BJ (cell line): ENCODE data around the gene KIAA1671. TPM values are rescaled to one million over a fixed set of nuclear protein-coding genes. Genes with fewer than 3 reads are reported as not detected.

Source experiments
- CTCF ChIA-PET: fragments of 350-600 bp; formaldehyde crosslinking; extraction: SDS; loops from one replicate; lab custom pipeline; 2021; ENCODE audit warnings: antibody characterized with exemption, inconsistent platforms; lab: Yijun Ruan, JAX
- POLR2A ChIA-PET: fragments of 300-600 bp; sonication (Branson Sonifier 250); formaldehyde crosslinking; extraction: SDS; loops from one replicate; lab custom pipeline; 2021; ENCODE audit warnings: antibody characterized with exemption; lab: Charles Lee
- DNase-seq: peaks from one replicate; pipeline ENCODE4 v3.0.0-alpha.2; 2011; ENCODE audit warnings: low read depth
- H3K27me3 ChIP-seq: 2 replicates; pipeline ENCODE4 v1.6.0; 2011; ENCODE audit warnings: low read length; ENCODE audit not compliant: control insufficient read depth, insufficient read depth
- H3K36me3 ChIP-seq: 2 replicates; pipeline ENCODE4 v1.5.1; 2011; ENCODE audit warnings: low read length; ENCODE audit not compliant: control insufficient read depth, insufficient read depth
- H3K4me3 ChIP-seq: 2 replicates; pipeline ENCODE4 v1.5.1; 2011; ENCODE audit warnings: low read depth, mild to moderate bottlenecking, control low read depth, low read length
- polyA plus RNA-seq: library from polyadenylated mRNA; depleted of rRNA; stranded (reverse); fragments of >200 nt; gene quantifications from 2 replicates; pipeline ENCODE4 v1.2.3, GENCODE V29; 2011
- TF ChIP-seq, protein P1 (sequence below): IDR thresholded peaks from 2 replicates; pipeline ENCODE4 v1.5.1; 2011; ENCODE audit warnings: low read depth, mild to moderate bottlenecking, control low read depth, inconsistent platforms, low read length, moderate library complexity; ENCODE audit not compliant: insufficient read depth

Gene KIAA1671
- polyA plus RNA-seq, 1 experiment, result 0.11 TPM

DNA sequence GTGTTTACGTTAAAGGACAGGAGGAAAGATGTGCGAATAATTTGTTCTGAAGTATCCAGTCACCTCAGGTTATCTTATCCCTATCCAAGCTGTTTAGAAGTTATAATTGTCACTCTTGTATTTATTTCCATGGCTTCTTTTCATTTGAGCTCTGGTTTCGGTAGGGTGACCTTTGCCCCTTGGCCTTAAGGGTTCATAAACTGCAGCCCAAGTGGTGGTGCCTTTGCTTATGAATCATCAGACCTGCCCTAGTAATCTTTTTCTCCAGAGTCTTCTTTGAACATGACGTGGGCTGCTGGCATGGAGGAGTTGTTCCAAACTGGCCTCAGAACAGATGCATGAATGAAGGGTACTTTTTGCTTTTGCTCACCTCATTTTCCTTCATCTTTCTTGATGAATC is 240.6 kb downstream of the KIAA1671 start:
- Histone ChIP-seq H3K27me3 (no peaks in the 10 kb centered on the region), H3K4me3 (no peak overlapping the region), H3K36me3 (no peaks in the 10 kb centered on the region)
- ChIA-PET CTCF (interaction anchor here (3.6 kb wide), 1 partner anchor 9 kb away, joined by 13 read pairs; no protein-coding TSS in a partner anchor), POLR2A (no interaction called here)
- no peak for DNase-seq
- TF ChIP-seq, protein P1, sequence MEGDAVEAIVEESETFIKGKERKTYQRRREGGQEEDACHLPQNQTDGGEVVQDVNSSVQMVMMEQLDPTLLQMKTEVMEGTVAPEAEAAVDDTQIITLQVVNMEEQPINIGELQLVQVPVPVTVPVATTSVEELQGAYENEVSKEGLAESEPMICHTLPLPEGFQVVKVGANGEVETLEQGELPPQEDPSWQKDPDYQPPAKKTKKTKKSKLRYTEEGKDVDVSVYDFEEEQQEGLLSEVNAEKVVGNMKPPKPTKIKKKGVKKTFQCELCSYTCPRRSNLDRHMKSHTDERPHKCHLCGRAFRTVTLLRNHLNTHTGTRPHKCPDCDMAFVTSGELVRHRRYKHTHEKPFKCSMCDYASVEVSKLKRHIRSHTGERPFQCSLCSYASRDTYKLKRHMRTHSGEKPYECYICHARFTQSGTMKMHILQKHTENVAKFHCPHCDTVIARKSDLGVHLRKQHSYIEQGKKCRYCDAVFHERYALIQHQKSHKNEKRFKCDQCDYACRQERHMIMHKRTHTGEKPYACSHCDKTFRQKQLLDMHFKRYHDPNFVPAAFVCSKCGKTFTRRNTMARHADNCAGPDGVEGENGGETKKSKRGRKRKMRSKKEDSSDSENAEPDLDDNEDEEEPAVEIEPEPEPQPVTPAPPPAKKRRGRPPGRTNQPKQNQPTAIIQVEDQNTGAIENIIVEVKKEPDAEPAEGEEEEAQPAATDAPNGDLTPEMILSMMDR, result no peak

DNA sequence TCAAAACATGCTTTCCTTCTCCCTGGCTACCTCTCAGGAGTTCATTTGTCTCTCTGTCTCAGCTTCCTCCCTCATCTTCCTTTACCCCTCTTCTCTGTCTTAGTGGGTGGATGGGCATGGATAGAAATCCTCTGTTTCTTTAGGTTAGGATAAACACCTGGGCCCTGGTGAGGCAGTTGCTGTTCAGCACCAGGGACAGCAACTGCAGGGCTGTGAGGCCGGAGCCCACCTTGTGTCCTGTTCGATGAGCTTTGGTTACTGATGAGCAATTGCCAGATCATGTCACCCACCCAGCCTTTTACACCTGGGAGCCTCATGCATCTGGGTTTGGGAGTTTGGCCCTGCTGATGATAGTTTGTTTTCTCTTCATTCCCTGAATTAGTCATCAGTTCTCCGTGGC is 241.0 kb downstream of the KIAA1671 start:
- H3K27me3 ChIP-seq, result no peaks in the 10 kb centered on the region
- ChIA-PET CTCF (interaction anchor here (3.6 kb wide), 1 partner anchor 8 kb away, joined by 13 read pairs; no protein-coding TSS in a partner anchor), POLR2A (no interaction called here)
- DNase-seq, result no peak
- H3K36me3 ChIP-seq, result no peaks in the 10 kb centered on the region
- TF ChIP-seq, protein P1, result no peak
- no peak overlapping the region for H3K4me3 ChIP-seq

DNA sequence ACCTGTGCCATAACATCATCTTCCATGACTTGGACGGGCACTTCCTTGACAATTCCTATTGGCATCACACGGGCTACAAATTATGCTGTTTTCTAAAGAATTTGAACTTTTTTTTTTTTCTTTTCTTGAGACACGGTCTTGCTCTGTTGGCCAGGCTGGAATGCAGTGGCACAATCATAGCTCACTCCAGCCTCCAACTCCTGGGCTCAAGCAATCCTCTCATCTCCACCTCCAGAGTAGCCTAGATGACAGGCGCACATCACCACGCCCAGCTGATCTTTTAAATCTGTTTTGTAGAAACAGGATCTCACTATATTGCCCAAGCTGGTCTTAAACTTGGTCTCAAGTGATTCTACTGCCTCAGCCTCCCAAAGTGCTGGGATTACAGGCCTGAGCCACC is 243.8 kb downstream of the KIAA1671 start:
- no peak for DNase-seq
- TF ChIP-seq, protein P1, result no peak
- ChIA-PET CTCF (no interaction called here), POLR2A (no interaction called here)
- Histone ChIP-seq H3K36me3 (no peaks in the 10 kb centered on the region), H3K27me3 (no peaks in the 10 kb centered on the region), H3K4me3 (no peak overlapping the region)

DNA sequence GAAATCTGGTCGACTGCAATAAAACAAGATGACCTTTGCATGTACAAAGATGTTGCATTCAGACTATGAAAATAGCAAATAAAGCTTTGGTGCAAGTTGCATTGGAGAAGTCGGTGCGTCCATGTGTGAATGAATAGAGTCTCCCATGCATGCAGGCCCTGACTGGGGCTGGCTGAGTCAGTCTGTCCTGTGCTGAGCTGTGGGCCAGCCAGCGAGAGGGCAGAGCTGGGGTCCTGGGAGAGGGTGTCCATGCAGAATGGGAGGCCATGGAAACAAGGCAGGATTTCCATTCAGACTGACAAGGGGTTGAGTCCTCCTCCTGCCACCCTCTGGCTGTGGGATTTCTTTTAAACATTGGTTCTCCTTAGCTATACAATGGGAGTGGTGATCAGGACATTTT is 244.8 kb downstream of the KIAA1671 start:
- Histone ChIP-seq H3K4me3 (no peak overlapping the region), H3K27me3 (no peaks in the 10 kb centered on the region), H3K36me3 (no peaks in the 10 kb centered on the region)
- POLR2A ChIA-PET, result no interaction called here
- TF ChIP-seq, protein P1, result no peak
- CTCF ChIA-PET, result interaction anchor here (0.7 kb wide), 1 partner anchor 303 kb away, joined by 3 read pairs; no protein-coding TSS in a partner anchor
- DNase-seq, result no peak

DNA sequence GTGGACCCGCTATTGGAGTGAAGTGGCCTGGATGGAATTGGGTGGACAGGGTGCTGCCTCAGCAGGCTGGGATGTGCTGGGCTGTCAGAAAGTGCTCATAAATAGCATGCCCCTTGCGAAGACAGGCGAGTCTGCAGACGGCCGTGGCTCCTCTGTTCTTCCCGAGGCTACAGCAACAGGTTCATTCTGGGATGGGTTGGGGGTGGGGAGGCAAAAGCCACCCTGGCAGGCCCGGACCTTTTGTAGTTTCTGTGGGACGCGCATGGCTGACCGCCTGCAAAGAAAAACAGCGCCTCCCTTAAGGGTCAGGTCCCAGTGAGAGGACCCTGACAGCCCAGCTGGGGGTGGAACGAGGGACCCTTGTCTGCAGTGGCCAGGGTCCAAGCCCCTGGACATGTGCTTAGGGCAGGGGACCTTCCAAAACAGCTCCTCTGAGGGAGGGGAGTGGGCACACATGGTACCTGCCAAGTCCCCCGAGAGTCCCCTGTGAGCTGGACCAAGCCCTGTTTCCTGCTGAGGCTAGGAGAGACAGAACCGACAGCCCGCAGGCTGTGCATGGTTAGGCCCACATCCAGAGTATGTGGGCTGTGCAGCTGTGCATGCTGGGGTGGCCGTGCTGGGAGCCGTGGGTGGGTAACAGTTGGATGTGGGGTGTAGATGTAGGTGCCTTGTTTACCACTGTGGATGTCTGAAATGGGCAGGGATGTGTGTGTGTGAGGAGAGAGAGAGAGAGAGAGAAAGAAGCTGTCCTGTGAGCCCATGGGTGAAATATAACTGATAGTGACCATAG is 247.4 kb downstream of the KIAA1671 start, which contains the start of gene CRYBB3:
Gene CRYBB3, plus strand, starts transcription at position 128 of the 790 bp plus-strand sequence. CDS start 1,539 bp downstream, outside the sequence.
- ChIA-PET CTCF (interaction anchor here (0.9 kb wide), 1 partner anchor 23 kb away, joined by 3 read pairs; no protein-coding TSS in a partner anchor), POLR2A (no interaction called here)
- no peak for DNase-seq
- no peaks in the 10 kb centered on the region for H3K36me3 ChIP-seq
- TF ChIP-seq, protein P1, result no peak
- no peak within 1 kb of the TSS for H3K4me3 ChIP-seq
- no peaks in the 10 kb centered on the region; the same call in 1 of the 2 replicates for H3K27me3 ChIP-seq
